SU-DHL-6 (cell line): ENCODE results near the gene ABI1.

Source experiments
- EZH2phosphoT487 ChIP-seq: fragments of 200-600 bp; sonication (generic), shearing (Covaris generic); conservative IDR thresholded peaks from 2 replicates; pipeline ENCODE4 v1.6.1; 2018; ENCODE audit warnings: mild to moderate bottlenecking, antibody characterized with exemption, low read length, moderate library complexity, mixed read lengths
- TF ChIP-seq, protein P1 (sequence below): fragments of 200-600 bp; sonication (generic); IDR thresholded peaks from one replicate; pipeline ENCODE4 v1.5.1; 2017; ENCODE audit warnings: antibody characterized with exemption, mild to moderate bottlenecking, low read length, moderate library complexity; ENCODE audit not compliant: insufficient read depth, poor library complexity, severe bottlenecking

DNA sequence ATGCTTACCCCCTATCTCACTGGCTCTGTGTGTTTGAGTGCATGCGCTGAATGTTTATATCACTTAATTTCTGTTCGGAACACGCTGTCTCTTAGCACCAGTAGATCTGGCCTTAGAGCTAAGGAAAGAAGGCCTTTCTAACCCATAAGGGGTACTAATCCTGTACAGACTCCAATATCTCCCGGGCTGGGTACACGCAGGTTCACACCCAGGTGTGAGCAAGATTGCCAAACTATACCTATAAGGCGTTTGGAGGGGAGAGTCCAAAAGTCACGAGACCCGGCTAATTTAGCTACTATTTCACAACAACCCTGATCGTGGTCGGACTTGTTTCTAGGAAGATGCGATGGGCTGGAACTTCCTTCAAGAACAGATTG is 164.0 kb downstream of the ABI1 start:
- TF ChIP-seq, protein P1, sequence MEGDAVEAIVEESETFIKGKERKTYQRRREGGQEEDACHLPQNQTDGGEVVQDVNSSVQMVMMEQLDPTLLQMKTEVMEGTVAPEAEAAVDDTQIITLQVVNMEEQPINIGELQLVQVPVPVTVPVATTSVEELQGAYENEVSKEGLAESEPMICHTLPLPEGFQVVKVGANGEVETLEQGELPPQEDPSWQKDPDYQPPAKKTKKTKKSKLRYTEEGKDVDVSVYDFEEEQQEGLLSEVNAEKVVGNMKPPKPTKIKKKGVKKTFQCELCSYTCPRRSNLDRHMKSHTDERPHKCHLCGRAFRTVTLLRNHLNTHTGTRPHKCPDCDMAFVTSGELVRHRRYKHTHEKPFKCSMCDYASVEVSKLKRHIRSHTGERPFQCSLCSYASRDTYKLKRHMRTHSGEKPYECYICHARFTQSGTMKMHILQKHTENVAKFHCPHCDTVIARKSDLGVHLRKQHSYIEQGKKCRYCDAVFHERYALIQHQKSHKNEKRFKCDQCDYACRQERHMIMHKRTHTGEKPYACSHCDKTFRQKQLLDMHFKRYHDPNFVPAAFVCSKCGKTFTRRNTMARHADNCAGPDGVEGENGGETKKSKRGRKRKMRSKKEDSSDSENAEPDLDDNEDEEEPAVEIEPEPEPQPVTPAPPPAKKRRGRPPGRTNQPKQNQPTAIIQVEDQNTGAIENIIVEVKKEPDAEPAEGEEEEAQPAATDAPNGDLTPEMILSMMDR: no peak
- TF ChIP-seq EZH2phosphoT487: no peak
